RPMI7951 (cell line): ENCODE results near the gene C4orf50. TPM values are rescaled to one million over a fixed set of nuclear protein-coding genes. Genes with fewer than 3 reads are reported as not detected.

ENCODE experiments used
- DNase-seq: peaks from one replicate; pipeline ENCODE4 v3.0.0-alpha.2; 2012; ENCODE audit warnings: low read depth
- total RNA-seq: library from RNA; depleted of rRNA; stranded (reverse); fragments of >200 nt; shearing (Covaris generic); gene quantifications from 2 replicates; pipeline ENCODE4 v1.2.3, GENCODE V29; 2014

The C4orf50 gene
- total RNA-seq, 1 experiment from 2014 or later = not detected

GRCh38 chr4:5921101-5921980 lies 96.9 kb downstream of the C4orf50 start:
- DNase-seq = no peak

GRCh38 chr4:5919571-5919970 lies 98.7 kb downstream of the C4orf50 start:
- DNase-seq = no peak

- no peak for DNase-seq
These were observed 99.2 kb downstream of the C4orf50 start for GRCh38 chr4:5919044-5919443.

- DNase-seq = no peak
These were observed 99.8 kb downstream of the C4orf50 start for GRCh38 chr4:5918331-5918985.

GRCh38 chr4:5917672-5918071 lies 100.6 kb downstream of the C4orf50 start:
- no peak for DNase-seq

- no peak for DNase-seq
These were observed 102.0 kb downstream of the C4orf50 start for GRCh38 chr4:5916229-5916628.

- no peak for DNase-seq
These were observed 104.8 kb downstream of the C4orf50 start for GRCh38 chr4:5913454-5913853.

GRCh38 chr4:5912614-5913019 lies 105.6 kb downstream of the C4orf50 start:
- no peak for DNase-seq

GRCh38 chr4:5908876-5909427 lies 109.3 kb downstream of the C4orf50 start:
- DNase-seq = no peak

GRCh38 chr4:5906191-5906590 lies 112.0 kb downstream of the C4orf50 start:
- DNase-seq = no peak

- no peak for DNase-seq
These were observed 112.5 kb downstream of the C4orf50 start for GRCh38 chr4:5905714-5906113.

- no peak for DNase-seq
These were observed 117.4 kb downstream of the C4orf50 start for GRCh38 chr4:5900844-5901243.

GRCh38 chr4:5899881-5900280 lies 118.3 kb downstream of the C4orf50 start:
- no peak for DNase-seq

GRCh38 chr4:5899396-5899795 lies 118.8 kb downstream of the C4orf50 start:
- no peak for DNase-seq

- DNase-seq = no peak
These were observed 120.6 kb downstream of the C4orf50 start for GRCh38 chr4:5897674-5898073.

- DNase-seq = no peak
These were observed 122.9 kb downstream of the C4orf50 start for GRCh38 chr4:5895287-5895686.

- DNase-seq = no peak
These were observed 124.0 kb downstream of the C4orf50 start for GRCh38 chr4:5894266-5894665.

GRCh38 chr4:5893591-5893990 lies 124.6 kb downstream of the C4orf50 start:
- no peak for DNase-seq

GRCh38 chr4:5893004-5893580 lies 125.1 kb downstream of the C4orf50 start, which contains the start of gene CRMP1:
CRMP1 (minus strand) TSS chr4:5893086; CDS start chr4:5892969, 117 bp downstream.
- DNase-seq = peak; percentile 18

- no peak for DNase-seq
These were observed 125.8 kb downstream of the C4orf50 start for GRCh38 chr4:5892323-5893003.

GRCh38 chr4:5891563-5892322 lies 126.5 kb downstream of the C4orf50 start:
- no peak for DNase-seq
